CD4-positive, alpha-beta T cell treated with Interleukin-15 for 1 hour (primary cell): Measurements from ENCODE around the gene LRRC46.

Source experiments
- DNase-seq: peaks from one replicate; pipeline ENCODE4 v3.0.0-alpha.2; 2020

LRRC46 gene

GRCh38 chr17:47834756-47835155 is 3.3 kb downstream of the LRRC46 start:
- no peak for DNase-seq

- DNase-seq = no peak
These were observed 5.1 kb downstream of the LRRC46 start for GRCh38 chr17:47836601-47837000.

- no peak for DNase-seq
These were observed 6.0 kb downstream of the LRRC46 start for GRCh38 chr17:47837401-47838039.

GRCh38 chr17:47838636-47839035 is 7.2 kb downstream of the LRRC46 start:
- DNase-seq = no peak

DNA sequence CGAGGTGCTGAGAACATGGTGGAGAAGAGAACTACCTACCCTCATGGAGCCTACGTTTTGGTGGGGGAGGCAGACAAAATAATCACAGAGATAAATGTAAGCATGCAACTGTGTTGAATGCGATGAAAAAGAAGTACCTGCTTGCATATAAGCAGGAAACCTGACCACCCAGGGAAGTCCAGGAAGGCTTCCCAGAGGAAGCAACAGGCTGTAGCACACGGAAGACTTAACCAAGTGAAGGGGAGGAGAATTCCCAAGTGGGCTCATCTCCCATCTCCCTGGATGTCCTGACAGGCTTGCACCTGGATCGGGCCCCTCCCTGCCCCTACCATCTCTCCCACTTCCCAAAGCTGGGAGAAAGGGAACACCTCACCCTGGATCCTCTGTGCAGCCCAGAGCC is 7.6 kb downstream of the LRRC46 start:
- no peak for DNase-seq

DNA sequence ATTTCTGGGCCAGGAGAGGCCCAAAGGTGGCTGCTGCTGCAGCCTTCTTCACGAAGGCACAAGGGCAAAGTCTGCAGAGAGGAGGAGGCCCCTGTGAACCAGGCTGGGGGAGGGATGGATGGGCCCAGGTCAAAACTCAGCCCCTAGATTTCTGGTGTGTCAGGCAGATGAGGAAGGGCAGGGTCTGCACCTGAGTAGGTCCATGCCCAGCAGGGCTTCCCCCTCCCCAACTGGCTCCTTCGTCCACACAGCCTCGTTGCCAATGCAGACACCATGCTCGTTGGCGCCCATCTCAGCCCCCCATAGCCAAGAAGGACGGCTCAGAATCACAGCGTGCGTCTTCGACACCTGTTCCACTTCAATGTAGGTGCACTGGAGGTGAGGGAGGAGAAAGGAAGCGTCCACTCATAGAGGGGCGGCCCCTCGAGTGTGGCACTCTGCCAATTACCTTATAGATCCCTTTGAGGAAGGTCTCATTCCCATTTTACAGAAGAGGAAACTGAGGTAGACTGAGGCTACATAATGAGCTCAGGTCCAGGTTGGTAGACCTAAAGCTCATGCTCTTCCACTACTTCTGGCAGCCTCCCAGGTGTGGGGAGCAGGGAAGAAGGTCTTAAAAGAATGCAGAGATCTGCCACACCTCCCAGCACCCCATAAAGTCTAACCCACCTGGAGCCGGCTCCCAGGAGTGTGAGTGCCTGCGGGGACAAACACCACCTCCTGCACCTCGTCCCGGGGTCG is 8.7 kb downstream of the LRRC46 start:
- no peak for DNase-seq

DNA sequence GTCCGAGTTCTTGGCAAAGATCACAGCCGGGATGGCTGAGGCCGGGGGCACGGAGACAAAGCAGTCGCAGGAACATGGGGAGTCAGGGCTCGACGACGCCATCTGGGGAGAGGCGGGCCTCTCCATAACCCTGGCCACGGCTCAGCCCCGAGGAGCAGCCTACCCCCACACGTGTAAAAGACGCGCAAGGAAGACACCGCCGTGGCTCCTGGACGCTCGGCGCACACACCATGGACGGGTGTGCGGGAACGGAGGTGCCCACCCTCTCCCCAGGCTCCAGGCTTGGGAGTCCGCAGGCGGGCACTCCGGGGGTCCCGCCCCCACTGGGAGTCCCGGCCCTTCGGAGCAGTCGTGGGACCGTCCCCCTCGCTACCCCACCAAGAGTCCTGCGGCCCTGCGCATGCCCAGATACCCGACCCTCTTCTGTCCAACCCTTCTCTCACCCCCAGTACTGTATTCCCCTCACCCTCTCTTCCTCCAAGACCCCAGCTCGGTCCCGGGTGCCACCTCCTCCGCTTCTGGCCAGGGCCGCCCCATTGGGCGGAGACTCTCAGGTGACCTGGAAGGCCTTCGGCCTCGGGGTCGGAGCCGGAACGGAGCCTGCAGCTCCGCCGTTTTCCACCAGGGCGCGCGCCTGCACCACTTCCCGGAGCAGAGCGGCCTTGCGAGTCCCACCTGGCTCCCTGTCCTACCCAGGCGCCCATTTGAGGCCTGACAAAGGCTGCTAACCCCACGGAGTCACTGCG is 9.4 kb downstream of the LRRC46 start, which contains the start of gene SCRN2:
SCRN2 (minus strand) TSS at position 532 of the 746 bp plus-strand sequence; CDS start at position 102, 430 bp downstream.
- DNase-seq = peak; percentile 87

DNA sequence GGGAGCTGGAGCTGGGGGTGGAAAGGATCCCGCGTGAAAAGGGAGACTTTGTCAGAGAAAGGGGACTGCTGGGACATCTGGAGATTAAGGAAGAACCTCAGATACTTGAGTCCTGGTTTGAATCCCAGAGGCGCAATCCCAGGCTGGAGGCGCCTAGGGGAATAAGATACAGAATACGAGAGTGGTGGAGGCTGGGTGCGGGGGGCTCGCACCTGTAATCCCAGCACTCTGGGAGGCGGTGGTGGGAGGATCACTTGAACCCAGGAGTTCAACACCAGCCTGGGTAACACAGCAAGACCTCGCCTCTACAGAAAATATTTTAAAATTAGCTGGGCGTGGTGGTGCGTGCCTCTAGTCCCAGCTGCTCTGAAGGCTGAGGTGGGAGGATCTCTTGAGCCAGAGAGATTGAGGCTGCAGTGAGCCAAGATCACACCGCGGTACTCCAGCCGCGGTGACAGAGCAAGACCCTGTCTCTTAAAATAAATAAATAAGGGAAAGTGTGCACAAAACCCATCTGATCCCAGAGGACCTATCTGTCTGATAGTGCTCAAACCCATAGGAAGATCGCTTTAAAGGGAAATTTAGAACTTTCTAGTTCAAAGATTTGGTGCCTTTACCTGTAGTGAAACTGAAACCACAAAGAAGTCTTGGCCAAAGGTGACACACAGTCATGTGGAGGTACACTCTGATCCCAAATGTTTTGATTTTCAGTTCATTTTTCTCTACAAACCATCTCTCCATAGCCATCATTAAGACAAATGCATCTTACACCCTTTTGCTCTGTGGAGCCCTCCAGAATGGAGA is 10.2 kb downstream of the LRRC46 start:
- DNase-seq = no peak

GRCh38 chr17:47843391-47843730 is 11.9 kb downstream of the LRRC46 start:
- no peak for DNase-seq

GRCh38 chr17:47844227-47844626 is 12.8 kb downstream of the LRRC46 start:
- no peak for DNase-seq

DNA sequence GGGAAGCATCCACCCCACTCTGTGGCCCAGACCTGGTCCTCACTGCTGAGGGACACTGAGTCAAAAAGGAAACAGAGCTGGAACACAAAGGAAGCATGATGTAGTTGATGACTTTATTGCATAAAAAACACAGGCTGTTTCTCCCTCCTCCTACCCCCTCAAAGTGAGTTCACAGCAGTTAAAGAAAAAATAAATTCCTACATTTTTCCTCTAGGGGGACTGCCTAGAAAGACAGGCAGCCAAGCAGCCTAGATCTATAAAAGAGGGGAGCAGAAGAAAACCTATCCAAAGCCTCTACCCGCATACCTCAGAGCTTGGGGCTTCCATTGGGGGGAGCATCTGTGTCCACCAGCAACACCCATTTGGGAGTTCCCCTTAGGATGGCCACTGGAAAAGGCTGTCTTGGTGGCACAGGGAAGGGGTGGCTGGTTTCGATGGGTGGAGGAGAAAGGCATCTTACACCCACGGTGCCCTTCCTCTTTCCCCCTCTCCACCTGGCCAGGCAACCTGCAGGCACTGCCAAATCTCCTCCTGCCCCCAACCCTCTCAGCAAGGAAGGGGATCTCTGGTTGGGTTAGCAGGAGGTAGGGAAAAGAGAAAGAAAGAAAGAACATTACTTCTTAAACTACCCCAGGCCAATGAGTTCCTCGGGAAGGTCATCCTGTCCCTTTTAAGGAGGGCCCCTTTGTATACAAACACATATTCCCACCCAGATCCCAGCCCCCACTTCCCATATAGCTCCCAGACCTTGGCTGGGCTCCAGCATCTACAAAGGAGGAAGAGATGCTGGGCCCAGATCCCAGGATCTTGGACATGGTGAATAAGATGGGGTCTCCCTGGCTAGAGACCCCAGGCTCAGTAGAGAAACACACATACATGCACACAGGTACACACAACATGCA is 13.6 kb downstream of the LRRC46 start:
- no peak for DNase-seq

- DNase-seq = no peak
These were observed 14.2 kb downstream of the LRRC46 start for GRCh38 chr17:47845716-47846075.

DNA sequence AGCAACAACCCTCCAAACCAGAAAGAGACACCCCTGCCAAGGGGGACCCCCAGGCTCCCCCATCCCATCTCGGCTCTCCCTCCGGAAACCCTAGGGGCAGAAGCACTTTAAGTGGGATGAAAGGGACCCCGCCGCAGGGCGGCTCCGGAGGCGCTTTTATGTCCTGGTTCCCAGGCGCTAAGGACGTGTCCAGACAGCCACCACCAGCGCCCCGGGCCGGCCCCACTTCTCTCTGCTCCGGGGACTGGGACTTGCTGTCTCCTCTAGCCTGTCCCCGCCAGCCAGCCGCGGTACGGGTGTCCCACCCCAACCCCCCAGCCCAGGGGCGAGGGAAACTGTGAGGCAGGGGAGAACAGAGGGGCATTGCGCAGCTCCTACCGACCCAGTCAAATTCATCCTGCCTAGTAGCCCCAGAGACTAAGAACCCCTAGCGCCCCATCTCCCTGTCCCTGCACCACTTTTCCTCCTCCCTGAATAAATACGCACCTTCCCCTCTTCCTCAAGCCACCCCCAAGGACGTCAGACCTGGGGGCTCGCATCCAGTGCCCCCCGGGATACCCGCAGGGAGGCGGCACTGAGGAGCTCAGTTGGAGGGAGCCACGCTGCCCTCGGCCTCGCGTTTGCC is 15.4 kb downstream of the LRRC46 start:
- no peak for DNase-seq

DNA sequence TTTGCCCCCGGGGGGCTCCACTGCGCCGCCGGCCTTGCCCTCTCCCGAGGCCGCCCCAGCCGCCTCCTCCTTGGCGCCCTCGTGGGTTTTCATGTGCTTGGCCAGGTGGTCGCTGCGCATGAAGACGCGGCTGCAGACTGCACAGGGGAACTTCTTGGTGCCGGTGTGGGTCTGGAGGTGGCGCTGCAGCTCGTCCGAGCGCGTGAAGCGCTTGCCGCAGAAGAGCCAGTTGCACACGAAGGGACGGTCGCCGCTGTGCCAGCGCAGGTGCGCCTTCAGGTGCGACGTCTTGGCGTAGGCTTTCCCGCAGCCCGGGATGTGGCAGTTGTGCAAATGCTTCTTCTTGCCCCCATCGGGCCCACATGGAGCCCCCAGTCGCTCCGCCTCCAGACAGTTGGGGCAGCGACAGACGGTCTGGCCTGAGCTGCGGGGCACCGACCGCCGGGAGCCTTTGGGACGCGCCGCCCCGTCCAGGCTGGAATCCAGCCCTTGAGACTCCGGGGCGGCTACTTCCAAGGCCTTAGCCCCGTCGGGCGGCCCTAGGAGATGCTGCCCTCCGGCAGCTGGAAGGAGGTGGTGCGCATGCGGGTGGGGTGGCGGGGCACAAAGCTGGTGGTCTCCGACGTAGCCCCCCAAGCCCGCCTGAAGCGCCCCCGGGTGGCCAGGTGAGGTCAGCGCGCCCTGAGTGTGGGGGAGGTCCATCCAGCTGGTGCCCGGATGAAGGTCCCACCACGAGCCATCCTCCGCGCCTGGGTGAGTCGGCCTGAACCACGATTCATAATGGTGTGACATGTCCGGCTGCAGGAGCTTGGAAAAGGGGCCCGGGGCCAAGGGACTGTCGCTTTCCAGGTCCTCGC is 16.1 kb downstream of the LRRC46 start:
- peak; percentile 31 for DNase-seq

- DNase-seq = no peak
These were observed 16.7 kb downstream of the LRRC46 start for GRCh38 chr17:47848198-47848513.

GRCh38 chr17:47850373-47850691 is 18.9 kb downstream of the LRRC46 start:
- no peak for DNase-seq

DNA sequence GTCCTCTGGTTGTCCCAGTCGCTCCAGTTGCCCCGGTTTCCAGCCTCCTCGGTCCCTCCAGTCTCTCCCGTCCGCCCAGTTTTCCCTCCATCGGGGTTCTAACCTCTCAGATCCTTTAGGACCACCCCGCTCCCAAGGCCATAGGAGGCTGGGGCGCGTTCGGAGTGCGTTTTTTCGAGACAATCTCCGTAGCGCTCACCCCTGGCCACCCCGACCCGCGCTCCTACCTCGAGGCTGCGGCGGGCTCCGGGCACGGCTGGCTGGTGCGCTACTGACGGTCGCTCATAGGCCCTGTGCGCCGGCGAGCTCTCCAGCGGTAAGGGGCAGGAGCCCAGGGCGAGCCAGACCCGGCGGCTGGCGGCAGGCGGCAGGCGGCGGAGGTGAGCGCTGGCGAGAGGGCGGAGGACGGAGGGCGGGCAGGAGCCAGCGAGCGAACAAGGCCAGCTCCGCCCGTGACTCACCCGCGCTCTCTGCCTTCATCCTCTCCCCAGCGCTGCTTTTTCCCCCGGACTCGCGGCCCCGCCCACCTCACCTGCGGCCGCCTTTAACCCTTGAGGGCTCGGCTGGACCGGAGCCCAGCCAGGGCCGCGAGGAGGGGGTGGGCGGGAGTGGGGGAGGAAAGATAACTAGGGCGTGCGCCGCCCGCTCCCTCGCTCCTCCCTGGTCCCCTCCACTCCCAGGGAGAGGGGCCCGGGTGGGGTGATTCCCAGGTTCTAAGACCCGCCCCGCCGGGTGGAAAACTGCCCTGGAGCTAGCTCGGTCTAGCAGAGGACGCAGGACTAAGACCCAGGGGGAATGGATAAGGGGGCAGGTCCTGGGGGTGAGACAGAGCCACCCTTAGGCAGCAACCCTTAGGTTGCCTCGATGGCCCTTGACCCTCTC is 19.5 kb downstream of the LRRC46 start, which contains the start of gene SP6:
SP6 (minus strand) TSS at position 472 of the 882 bp plus-strand sequence. CDS start 2,734 bp downstream, outside the sequence.
- peak; percentile 51 for DNase-seq

DNA sequence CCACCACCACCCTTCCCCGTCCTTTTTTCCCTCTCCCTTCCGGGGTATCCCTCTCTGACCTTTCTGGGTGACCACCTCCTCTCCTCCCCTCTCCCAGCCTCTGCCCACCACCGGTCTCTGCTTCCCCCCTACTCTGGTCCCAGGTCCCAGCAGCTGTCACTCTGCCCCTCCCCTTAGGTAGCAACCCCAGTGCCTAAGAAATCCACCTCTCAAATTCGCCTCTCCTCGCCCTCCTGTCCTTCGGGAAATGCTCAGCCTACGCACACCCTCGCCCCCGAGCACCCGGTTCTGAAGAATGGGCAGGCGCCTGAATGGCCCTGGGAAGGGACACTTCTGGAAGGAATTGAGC is 20.3 kb downstream of the LRRC46 start:
- no peak for DNase-seq

- no peak for DNase-seq
These were observed 20.9 kb downstream of the LRRC46 start for GRCh38 chr17:47852113-47852949.
